GM21576 (cell line): ENCODE measurements around the gene PRKN.

Experiments
- ATAC-seq: cut with Tn5 transposase; IDR thresholded peaks from one replicate; pipeline ENCODE4 v1.9.1; 2021; ENCODE audit warnings: mild to moderate bottlenecking, moderate library complexity; ENCODE audit not compliant: unreplicated experiment

The PRKN gene

DNA sequence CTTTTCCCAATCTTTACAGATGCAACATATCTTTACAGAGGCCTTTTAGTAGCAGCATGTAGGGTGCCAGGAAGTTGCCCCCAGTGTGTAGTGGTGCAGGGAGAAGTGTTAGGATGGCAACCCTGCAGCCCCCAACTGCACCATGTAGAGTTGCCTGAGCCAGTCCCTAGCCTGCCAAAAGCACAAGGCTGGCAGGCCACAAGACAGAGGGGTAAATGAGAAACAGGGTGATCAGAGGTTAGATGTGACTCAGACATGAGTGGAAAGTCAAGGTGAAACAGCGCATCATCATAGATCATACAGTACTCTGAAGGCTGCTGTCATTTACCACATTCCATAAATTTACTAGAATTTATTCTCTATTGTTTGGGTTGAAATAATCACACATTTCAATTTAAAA is 467.5 kb downstream of the PRKN start:
- no peak for ATAC-seq

DNA sequence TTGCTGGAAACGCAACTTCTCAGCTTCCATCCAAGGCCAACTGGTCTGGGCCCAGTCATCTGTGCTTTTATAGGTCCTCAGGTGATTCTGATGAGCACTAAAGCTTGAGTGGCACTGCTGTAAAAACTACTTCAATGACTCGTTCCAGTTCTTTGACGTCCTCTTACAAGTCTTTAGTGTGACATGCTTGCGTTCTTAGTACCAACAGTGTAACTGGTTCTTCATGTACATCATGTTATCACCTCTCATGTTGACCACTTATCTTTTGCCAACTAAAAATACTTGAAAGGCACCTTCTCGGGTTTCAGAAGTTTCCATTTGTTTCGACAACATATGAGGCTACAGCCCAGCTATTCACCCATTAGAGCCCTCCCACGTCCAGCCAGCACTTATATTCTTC is 468.9 kb downstream of the PRKN start:
- no peak for ATAC-seq

DNA sequence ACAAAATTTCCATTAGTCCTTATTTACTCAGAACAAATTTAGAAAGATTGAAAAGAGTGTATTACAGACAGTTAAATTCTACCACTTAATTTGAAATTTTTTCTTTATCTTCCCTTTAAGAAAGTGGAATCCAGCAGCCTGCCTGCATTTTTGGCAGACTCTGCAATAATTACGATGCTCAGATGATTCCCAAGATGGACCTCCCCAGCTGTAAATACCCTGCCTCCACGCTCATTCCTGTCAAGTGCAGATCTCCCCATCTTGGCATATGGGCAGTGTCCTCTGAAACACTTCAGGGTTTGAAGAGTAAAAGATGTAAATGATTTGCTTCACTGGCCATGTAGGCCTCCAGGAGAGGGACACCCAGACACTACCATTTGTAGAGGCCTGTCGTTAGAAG is 471.2 kb downstream of the PRKN start:
- no peak for ATAC-seq

GRCh38 chr6:162251257-162251656 is 476.3 kb downstream of the PRKN start:
- no peak for ATAC-seq

DNA sequence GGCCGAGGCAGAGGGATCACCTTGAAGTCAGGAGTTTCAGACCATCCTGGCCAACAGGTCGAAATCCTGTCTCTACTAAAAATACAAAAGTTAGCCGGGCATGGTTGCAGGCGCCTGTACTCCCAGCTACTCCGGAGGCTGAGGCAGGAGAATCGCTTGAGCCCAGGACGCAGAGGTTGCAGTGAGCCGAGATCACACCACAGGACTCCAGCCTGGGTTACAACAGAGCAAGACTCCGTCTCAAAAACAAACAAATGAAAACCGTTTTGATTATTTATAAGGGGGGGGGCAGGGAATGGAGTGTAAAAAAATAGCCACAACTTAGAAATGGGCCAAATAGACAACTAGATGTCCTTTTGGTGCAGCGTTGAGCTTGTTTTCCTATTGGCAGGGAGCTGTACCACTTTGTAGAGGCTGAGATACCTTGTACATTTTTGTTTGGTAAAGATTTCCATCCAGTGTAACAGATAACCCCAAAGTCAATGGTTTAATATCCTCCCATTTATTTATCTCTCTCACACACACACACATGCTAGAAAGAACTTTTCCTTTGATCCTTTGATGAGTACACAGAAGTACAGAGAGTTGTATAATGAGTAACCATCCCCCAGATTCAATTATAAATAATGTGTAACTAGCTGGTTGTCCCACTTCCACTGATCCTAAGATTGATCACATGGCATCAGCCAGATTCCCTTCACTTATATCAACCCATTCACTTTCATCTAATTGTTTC is 477.5 kb downstream of the PRKN start:
- ATAC-seq: no peak

DNA sequence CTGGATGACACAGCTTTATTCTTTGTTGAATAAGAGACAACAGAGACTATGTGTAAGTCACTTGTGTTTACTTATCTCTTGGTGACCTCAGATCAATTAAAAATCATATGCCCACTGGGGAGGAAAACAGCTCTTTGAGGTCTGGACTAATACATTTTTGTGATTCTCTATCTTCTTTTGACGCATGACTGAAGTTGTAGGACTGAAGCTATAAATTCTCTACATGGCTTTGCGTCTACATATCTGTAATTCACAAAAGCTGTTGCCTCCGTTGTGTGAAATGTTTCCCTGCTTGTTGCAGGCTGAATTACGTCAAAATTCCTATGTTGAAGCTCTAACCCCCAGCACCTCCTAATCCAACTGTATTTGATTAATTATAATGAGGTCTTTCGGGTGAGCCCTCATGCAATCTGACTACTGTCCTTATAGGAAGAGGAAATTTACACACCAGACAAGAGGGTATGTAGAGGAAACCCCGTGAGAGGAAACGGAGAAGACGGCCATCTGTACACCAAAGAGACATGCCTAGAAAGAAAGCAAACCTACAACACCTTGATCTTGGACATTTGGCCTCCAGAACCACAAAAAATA is 481.6 kb downstream of the PRKN start:
- ATAC-seq: no peak

DNA sequence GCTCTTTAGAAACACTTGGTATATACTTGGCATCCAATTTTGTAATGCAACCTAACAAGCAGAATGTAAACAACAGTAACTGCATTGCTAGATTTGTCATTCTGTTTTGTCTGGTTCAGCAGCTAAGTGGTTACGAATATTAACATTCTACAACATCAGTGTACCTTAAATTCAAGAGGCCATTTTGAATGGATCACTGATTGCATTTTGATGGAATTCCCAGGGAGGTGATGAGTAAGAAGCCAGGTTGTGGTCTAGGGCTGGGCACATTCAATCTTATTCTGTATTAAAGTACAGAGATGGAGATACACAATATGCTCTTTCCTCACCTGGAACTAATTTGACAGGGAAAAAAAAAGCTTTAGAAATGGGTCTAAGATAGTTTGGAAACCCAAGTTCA is 483.5 kb downstream of the PRKN start:
- ATAC-seq: no peak

DNA sequence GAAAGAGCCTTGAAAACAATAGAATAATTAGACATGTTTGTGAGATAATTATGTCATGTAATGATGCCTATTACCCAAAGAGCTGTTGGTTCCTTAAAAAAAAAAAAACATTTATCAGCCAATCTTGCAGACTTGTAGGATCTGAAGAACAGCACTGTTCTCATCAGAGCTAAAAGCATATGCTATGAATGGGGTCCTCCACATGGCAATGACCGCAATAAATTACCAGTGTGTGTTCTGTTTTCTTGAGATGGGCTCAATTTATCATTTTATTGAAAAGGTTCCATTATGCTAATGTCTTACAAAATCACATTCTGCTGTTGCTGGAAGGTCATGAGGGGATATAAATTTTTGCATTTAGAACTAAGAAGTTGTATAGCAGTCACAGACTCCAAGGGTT is 484.7 kb downstream of the PRKN start:
- no peak for ATAC-seq

DNA sequence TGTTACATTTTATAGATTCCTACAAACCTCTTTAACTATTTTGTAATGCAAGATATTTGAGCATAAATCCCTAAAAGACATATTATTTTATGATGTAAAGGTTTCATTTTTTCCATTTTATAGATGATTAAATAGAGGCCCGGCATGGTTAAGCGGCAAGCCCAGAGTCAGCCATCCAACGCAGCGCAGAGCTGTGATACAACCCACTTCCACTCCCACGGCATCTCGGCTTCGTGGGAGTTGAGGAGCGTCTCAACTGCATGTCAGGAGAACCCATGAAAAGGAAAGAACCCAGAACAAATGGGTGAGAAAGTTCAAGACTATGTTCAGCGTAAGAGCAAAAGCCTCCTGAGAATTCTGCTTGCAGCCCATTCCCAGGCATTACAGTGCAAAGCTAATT is 488.2 kb downstream of the PRKN start:
- ATAC-seq: no peak

DNA sequence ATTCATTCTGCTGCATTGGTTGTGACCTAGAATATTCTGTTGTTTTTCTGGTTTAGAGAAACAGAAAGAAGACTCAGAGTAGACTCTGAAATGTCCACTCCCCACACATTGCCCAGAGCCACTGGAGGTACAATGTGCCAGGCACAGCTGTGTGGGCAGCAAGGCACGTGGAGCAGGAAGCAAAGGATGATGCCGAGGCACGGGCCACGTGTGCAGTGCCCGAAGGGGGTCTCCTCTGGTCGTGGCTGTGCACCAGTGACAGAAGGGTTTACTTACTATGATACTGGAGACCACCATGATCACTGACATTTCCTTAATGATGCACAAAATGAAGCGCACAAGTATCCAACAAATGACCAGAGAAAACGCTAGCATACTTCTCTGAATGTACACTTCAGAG is 488.9 kb downstream of the PRKN start:
- ATAC-seq: no peak

GRCh38 chr6:162237331-162237730 is 490.2 kb downstream of the PRKN start:
- no peak for ATAC-seq

DNA sequence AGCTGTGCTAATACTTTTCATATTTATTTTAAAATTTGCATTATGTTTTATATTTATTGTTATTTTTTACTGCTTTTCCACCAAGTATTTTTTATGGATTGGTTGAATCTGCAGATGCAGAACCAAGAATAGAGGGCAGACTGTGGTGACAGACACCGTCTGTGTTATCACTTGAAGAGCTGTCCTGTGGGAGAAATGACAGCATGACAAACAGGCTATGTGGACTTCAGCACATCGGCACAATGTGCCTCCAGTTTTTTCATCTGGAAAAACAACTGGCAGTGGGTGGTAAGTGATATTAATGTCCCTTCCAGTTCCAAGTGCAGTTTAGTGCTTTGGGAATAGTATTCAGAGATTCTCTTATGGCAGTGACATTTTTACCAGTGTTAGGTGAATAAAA is 492.9 kb downstream of the PRKN start:
- no peak for ATAC-seq

GRCh38 chr6:162230147-162230752 is 497.3 kb downstream of the PRKN start:
- ATAC-seq: no peak

- ATAC-seq: no peak
Observed at GRCh38 chr6:162229093-162229492, 498.5 kb downstream of the PRKN start.

DNA sequence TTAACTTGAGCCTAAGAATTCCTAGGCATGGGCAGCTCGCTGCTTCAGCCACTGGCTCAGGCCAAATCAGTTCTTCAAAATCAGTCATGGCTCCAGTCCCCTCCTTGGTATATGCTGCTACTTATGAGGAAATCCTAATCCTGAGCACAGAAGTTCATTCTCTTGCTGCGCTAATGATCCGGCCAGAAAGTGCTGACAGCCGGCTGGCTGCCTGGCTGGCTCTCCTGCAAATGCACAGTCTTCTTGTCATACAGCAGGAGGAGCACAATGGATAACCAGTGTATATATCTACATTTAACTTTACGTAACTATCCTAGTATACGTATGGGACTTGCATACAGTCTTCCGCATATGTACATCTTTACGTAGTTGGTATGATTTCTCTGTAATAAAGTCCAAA is 500.8 kb downstream of the PRKN start:
- no peak for ATAC-seq

DNA sequence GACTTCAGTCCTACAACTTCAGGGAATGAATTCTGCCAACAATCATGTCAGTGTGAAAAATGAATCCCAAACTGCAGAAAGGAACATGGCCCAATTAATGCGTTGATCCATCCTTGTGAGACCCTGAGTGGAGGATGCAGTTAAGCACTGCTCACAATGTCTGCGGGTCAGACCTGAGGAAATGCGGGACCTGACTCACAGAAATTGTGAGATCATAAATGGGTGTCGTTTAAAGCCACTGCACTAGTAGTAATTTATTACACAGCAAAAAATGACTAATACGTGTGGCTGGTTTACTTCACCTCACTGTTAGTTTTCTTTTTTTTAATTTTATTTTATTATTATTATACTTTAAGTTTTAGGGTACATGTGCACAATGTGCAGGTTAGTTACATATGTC is 505.0 kb downstream of the PRKN start:
- ATAC-seq: no peak

DNA sequence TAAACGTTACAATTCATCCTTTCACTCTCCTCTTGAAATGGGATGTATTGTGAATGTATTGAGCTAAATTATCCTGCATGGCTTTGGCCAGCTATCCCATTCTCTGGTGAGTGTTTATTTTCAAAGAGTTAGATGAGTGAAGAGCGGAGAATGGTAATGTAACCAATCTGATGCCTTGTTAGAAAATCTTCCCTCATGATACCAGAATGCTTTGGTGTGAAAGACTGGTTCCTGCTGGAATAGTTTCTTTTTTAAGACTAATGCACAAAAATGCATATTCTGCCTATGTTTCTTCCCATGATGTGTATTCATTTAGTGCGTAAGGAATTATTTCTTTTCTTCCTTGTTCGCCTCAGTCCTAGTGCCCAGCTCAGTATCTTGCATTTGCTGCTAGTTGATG is 506.7 kb downstream of the PRKN start:
- ATAC-seq: no peak

DNA sequence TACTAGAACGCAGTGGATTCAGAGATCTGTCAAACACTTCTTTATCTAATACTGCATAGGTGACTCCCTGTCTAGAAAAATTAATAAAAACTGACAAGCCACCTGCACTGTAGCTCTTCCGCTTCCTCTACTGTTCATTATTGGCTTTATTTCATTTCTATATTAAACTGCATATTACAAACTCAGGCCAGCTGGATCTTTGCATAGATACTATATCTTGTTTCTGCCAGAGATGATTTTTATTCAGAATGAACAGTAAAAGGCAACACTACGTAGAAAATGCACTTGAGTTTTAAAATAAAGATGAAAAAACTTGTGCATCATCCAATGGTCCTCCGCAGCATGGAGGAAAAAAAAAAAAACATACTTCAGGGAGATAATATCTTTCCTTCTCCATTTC is 508.3 kb downstream of the PRKN start:
- ATAC-seq: no peak

DNA sequence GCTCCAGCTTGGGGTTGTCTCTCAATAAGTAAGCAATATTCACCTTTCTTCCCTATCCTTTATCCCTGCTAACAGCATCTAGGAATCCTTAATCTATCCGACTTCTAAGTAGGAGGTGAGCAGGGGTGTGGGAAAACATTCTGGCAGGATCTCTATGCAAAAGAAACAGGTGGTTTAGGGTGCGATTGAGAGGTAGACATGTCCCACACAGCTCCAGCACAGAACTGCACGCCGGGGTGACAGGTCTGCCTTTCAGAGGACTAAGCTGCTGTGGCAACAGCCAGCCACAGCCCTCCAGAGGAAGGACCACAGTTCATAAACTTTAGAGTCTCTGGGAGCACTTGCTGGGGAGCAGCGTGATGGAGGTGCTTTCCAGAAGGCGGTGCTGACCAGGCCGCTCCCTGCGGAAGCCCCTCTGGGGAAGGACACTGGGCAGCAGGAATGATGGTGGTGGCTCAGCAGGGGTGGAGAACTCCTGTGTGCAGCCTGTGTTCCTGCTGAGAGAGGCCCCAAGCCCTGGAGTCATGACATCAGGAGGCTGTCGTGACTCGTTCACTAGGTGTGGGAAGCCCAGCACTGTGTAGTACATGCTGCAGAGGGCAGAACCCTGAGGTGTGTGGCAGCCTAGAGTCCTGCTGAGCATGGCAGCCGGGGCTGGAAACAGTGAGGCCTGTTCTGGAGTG is 509.6 kb downstream of the PRKN start:
- ATAC-seq: no peak

GRCh38 chr6:162217058-162217457 is 510.5 kb downstream of the PRKN start:
- ATAC-seq: no peak

DNA sequence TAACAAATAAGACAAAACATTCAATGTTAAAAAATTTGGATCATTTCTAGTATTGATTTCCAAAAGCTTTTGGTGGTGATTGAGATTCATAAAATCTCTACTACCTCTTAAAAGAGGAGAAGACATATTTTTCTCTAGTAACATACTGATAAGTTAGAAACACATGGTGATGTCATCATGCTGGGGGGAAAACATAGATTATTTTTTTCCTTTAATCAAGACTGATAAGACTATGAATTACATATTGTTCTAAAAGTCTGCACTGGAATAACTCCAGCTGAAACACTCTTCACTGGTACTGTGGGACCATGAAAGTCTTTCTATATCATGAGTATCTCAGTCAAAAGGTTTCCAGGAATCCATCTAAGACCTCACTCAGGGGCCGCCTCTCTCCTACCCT is 515.8 kb downstream of the PRKN start:
- ATAC-seq: no peak

GRCh38 chr6:162211022-162211421 is 516.5 kb downstream of the PRKN start:
- no peak for ATAC-seq
